ENCODE results near the gene AJAP1.

The AJAP1 gene

GRCh38 chr1:4689271-4689935 lies 35.0 kb downstream of the AJAP1 start:
- Histone ChIP-seq H2AK5ac (ENCODE audit: low read depth, low read length) (peak overlapping the region; percentile 90), H3K4me3 (ENCODE audit: low read length in 2 of 2) (no peak overlapping the region), H3K4me1 (ENCODE audit: control insufficient read depth in 2 of 2, insufficient read depth in 1 of 2, low read depth in 1 of 2, low read length in 2 of 2) (peaks cover 0 to 15% of the 10 kb centered on the region in 2 donors), H3K79me1 (ENCODE audit: low read depth, low read length) (no peaks in the 10 kb centered on the region), H3K27me3 (ENCODE audit: control insufficient read depth in 3 of 3, insufficient read depth in 3 of 3, low read depth in 1 of 3, low read length in 3 of 3) (peaks cover 0 to 3% (median 0%) of the 10 kb centered on the region in 3 experiments), H3K9me3 (replicated peaks in 1 of 2; ENCODE audit: control insufficient read depth in 2 of 2, insufficient read depth in 1 of 2, low read depth in 1 of 2, low read length in 2 of 2) (no peaks in the 10 kb centered on the region), H4K91ac (ENCODE audit: low read depth, low read length, poor library complexity) (no peak overlapping the region), H3K36me3 (replicated peaks in 1 of 2; ENCODE audit: control insufficient read depth in 2 of 2, insufficient read depth in 2 of 2, low read length in 2 of 2) (no peaks in the 10 kb centered on the region), H2BK12ac (ENCODE audit: low read length) (no peak overlapping the region), H2BK5ac (ENCODE audit: low read length) (peak overlapping the region; percentile 11), H3K4ac (ENCODE audit: low read length) (no peak overlapping the region), H3K14ac (ENCODE audit: low read length) (no peak overlapping the region), H2BK15ac (ENCODE audit: low read length) (peak overlapping the region; percentile 6), H2BK120ac (ENCODE audit: low read depth, low read length) (no peak overlapping the region), H3K4me2 (ENCODE audit: insufficient read depth, low read length, poor library complexity, severe bottlenecking) (no peak overlapping the region), H3K18ac (ENCODE audit: low read length) (peak overlapping the region; percentile 73), H3K23ac (ENCODE audit: low read depth, low read length, poor library complexity) (no peak overlapping the region), H3K27ac (replicated peaks; ENCODE audit: low read length) (no peak overlapping the region), H2AFZ (ENCODE audit: low read length) (no peak overlapping the region), H4K8ac (ENCODE audit: low read depth, low read length) (no peak overlapping the region), H3K9ac (ENCODE audit: low read depth, low read length, poor library complexity) (peak overlapping the region; percentile 54)
- DNase-seq (ENCODE audit: low spot score), result no peak
- WGBS, 2 donors (ENCODE audit: extremely low coverage in 2 of 2, insufficient read length in 2 of 2, insufficient replicate concordance in 1 of 2), result no CpG with 5 or more reads among the region's 24 CpGs

GRCh38 chr1:4689941-4690635 lies 35.7 kb downstream of the AJAP1 start:
- Histone ChIP-seq H3K9me3 (replicated peaks in 1 of 2; ENCODE audit: control insufficient read depth in 2 of 2, insufficient read depth in 1 of 2, low read depth in 1 of 2, low read length in 2 of 2) (no peaks in the 10 kb centered on the region), H3K4ac (ENCODE audit: low read length) (no peak overlapping the region), H3K14ac (ENCODE audit: low read length) (no peak overlapping the region), H3K4me3 (ENCODE audit: low read length in 2 of 2) (no peak overlapping the region), H2AFZ (ENCODE audit: low read length) (no peak overlapping the region), H3K23ac (ENCODE audit: low read depth, low read length, poor library complexity) (no peak overlapping the region), H2BK12ac (ENCODE audit: low read length) (no peak overlapping the region), H2AK5ac (ENCODE audit: low read depth, low read length) (peak overlapping the region; percentile 90), H3K27ac (replicated peaks; ENCODE audit: low read length) (no peak overlapping the region), H3K27me3 (ENCODE audit: control insufficient read depth in 3 of 3, insufficient read depth in 3 of 3, low read depth in 1 of 3, low read length in 3 of 3) (peaks cover 0 to 3% (median 0%) of the 10 kb centered on the region in 3 experiments), H2BK15ac (ENCODE audit: low read length) (no peak overlapping the region), H4K8ac (ENCODE audit: low read depth, low read length) (no peak overlapping the region), H2BK120ac (ENCODE audit: low read depth, low read length) (no peak overlapping the region), H3K36me3 (replicated peaks in 1 of 2; ENCODE audit: control insufficient read depth in 2 of 2, insufficient read depth in 2 of 2, low read length in 2 of 2) (no peaks in the 10 kb centered on the region), H3K4me1 (ENCODE audit: control insufficient read depth in 2 of 2, insufficient read depth in 1 of 2, low read depth in 1 of 2, low read length in 2 of 2) (peaks cover 0 to 9% of the 10 kb centered on the region in 2 donors), H3K18ac (ENCODE audit: low read length) (peak overlapping the region; percentile 33), H3K4me2 (ENCODE audit: insufficient read depth, low read length, poor library complexity, severe bottlenecking) (no peak overlapping the region), H3K9ac (ENCODE audit: low read depth, low read length, poor library complexity) (peak overlapping the region; percentile 54), H4K91ac (ENCODE audit: low read depth, low read length, poor library complexity) (no peak overlapping the region), H2BK5ac (ENCODE audit: low read length) (peak overlapping the region; percentile 11), H3K79me1 (ENCODE audit: low read depth, low read length) (no peaks in the 10 kb centered on the region)
- no peak for DNase-seq (ENCODE audit: low spot score)
- no CpG with 5 or more reads among the region's 19 CpGs for WGBS, 2 donors (ENCODE audit: extremely low coverage in 2 of 2, insufficient read length in 2 of 2, insufficient replicate concordance in 1 of 2)

GRCh38 chr1:4690951-4691675 lies 36.7 kb downstream of the AJAP1 start:
- H3K4ac ChIP-seq (ENCODE audit: low read length), result no peak overlapping the region
- H3K9me3 ChIP-seq (replicated peaks in 1 of 2; ENCODE audit: control insufficient read depth in 2 of 2, insufficient read depth in 1 of 2, low read depth in 1 of 2, low read length in 2 of 2), result no peaks in the 10 kb centered on the region
- no peak overlapping the region for H2AFZ ChIP-seq (ENCODE audit: low read length)
- peak overlapping the region; percentile 61 for H2BK5ac ChIP-seq (ENCODE audit: low read length)
- H3K79me1 ChIP-seq (ENCODE audit: low read depth, low read length), result no peaks in the 10 kb centered on the region
- no peaks in the 10 kb centered on the region for H3K36me3 ChIP-seq (replicated peaks in 1 of 2; ENCODE audit: control insufficient read depth in 2 of 2, insufficient read depth in 2 of 2, low read length in 2 of 2)
- peaks cover 0 to 9% of the 10 kb centered on the region in 2 donors for H3K4me1 ChIP-seq (ENCODE audit: control insufficient read depth in 2 of 2, insufficient read depth in 1 of 2, low read depth in 1 of 2, low read length in 2 of 2)
- H3K27ac ChIP-seq (replicated peaks; ENCODE audit: low read length), result no peak overlapping the region
- no peak overlapping the region for H3K9ac ChIP-seq (ENCODE audit: low read depth, low read length, poor library complexity)
- H3K27me3 ChIP-seq (ENCODE audit: control insufficient read depth in 3 of 3, insufficient read depth in 3 of 3, low read depth in 1 of 3, low read length in 3 of 3), result peaks cover 0 to 3% (median 0%) of the 10 kb centered on the region in 3 experiments
- no peak overlapping the region for H3K4me3 ChIP-seq (ENCODE audit: low read length in 2 of 2)
- H2BK12ac ChIP-seq (ENCODE audit: low read length), result peak overlapping the region; percentile 61
- no peak overlapping the region for H2BK120ac ChIP-seq (ENCODE audit: low read depth, low read length)
- H2AK5ac ChIP-seq (ENCODE audit: low read depth, low read length), result peak overlapping the region; percentile 91
- no peak overlapping the region for H4K8ac ChIP-seq (ENCODE audit: low read depth, low read length)
- no peak overlapping the region for H4K91ac ChIP-seq (ENCODE audit: low read depth, low read length, poor library complexity)
- WGBS, 2 donors (ENCODE audit: extremely low coverage in 2 of 2, insufficient read length in 2 of 2, insufficient replicate concordance in 1 of 2), result no CpG with 5 or more reads among the region's 19 CpGs
- peak overlapping the region; percentile 14 for H3K14ac ChIP-seq (ENCODE audit: low read length)
- no peak for DNase-seq (ENCODE audit: low spot score)
- peak overlapping the region; percentile 31 for H3K23ac ChIP-seq (ENCODE audit: low read depth, low read length, poor library complexity)
- no peak overlapping the region for H3K4me2 ChIP-seq (ENCODE audit: insufficient read depth, low read length, poor library complexity, severe bottlenecking)
- H3K18ac ChIP-seq (ENCODE audit: low read length), result peak overlapping the region; percentile 81
- peak overlapping the region; percentile 54 for H2BK15ac ChIP-seq (ENCODE audit: low read length)

Measured in neuronal stem cell (in vitro differentiated cells).